Measurements from ENCODE around the gene NECTIN2.

NECTIN2 gene

DNA sequence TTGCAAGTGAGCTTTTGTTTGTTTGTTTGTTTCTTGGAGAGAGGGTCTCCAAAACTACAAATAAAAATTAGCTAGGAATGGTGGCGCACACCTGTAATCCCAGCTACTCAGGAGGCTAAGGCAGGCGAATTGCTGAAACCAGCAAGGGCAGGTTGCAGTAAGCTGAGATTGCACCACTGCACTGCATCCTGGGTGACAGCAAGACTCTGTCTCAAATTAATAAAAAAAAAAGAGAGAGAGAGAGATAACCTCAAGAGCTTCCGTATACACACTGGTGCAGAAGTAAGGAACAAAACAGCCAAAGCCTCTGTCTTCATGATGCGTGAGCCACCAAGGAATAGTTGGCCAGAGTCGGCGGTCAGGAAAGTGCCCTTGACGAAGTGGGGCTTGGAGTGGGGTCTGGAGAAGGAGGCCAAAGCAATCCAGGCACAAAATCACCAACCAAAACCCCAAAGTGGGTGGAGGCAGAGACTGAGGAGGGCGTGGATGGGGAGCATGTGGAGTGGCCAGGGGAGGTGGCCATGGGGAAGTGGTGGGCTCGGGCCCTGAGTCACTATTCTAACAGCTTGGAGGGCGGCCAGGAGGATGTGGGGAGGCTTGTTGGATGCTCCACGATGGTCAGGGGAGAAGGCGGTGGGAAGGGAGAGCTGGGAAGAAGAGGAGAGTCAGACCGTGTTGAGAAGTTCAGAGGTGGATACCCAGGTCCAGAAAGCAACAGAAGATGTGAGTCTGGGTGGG lies 23.8 kb downstream of the NECTIN2 start:
- no peak for DNase-seq (ENCODE audit: low read depth)
- TF ChIP-seq, protein P1, sequence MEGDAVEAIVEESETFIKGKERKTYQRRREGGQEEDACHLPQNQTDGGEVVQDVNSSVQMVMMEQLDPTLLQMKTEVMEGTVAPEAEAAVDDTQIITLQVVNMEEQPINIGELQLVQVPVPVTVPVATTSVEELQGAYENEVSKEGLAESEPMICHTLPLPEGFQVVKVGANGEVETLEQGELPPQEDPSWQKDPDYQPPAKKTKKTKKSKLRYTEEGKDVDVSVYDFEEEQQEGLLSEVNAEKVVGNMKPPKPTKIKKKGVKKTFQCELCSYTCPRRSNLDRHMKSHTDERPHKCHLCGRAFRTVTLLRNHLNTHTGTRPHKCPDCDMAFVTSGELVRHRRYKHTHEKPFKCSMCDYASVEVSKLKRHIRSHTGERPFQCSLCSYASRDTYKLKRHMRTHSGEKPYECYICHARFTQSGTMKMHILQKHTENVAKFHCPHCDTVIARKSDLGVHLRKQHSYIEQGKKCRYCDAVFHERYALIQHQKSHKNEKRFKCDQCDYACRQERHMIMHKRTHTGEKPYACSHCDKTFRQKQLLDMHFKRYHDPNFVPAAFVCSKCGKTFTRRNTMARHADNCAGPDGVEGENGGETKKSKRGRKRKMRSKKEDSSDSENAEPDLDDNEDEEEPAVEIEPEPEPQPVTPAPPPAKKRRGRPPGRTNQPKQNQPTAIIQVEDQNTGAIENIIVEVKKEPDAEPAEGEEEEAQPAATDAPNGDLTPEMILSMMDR (IDR thresholded peaks at IDR 0.05; ENCODE audit: insufficient read depth, low read depth, low read length, missing control alignments), result no peak
- no peak overlapping the region for H3K4me3 ChIP-seq (ENCODE audit: low read depth, low read length)

DNA sequence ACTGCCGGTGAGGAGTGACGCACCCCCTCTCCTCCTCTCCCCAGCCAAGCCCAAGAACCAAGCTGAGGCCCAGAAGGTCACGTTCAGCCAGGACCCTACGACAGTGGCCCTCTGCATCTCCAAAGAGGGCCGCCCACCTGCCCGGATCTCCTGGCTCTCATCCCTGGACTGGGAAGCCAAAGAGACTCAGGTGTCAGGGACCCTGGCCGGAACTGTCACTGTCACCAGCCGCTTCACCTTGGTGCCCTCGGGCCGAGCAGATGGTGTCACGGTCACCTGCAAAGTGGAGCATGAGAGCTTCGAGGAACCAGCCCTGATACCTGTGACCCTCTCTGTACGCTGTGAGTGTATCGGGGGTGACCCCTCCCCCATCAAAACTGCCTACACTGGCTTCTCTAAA lies 25.7 kb downstream of the NECTIN2 start:
- H3K4me3 ChIP-seq (ENCODE audit: low read depth, low read length), result no peak overlapping the region
- TF ChIP-seq, protein P1 (IDR thresholded peaks at IDR 0.05; ENCODE audit: insufficient read depth, low read depth, low read length, missing control alignments), result no peak
- no peak for DNase-seq (ENCODE audit: low read depth)

DNA sequence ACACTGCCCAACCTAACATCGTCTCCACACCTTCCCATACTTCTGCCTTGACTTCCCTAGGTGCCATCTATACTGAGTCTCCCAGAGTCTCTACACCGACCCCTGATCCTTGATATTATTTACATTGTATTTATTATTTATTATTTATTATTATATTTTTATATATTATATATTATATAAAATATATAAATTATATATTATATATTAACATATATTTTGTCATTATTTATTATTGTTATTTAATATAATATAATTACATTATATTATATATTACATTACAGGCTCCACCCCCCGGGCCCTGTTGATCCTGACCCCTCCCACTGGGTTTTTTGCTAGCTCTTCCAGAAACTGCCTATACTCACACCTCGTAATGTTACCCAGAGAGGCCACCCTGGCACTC lies 26.6 kb downstream of the NECTIN2 start:
- H3K4me3 ChIP-seq (ENCODE audit: low read depth, low read length), result no peak overlapping the region
- no peak for DNase-seq (ENCODE audit: low read depth)
- TF ChIP-seq, protein P1 (IDR thresholded peaks at IDR 0.05; ENCODE audit: insufficient read depth, low read depth, low read length, missing control alignments), result no peak

DNA sequence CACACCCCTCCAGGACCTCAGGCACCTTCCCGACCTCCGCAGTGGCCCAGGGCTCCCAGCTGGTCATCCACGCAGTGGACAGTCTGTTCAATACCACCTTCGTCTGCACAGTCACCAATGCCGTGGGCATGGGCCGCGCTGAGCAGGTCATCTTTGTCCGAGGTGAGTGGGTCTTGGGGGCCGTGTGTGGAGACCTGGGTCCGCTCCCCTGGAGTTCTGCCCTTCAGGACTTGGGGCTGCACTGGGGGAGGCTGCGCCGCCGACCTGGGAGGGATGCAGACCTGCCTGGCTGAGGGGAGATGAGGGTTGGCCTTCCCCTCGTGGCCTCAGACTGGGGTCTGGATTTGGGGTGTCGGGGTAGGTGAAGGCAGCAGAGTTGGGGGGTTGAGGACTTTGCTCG lies 28.2 kb downstream of the NECTIN2 start:
- DNase-seq (ENCODE audit: low read depth), result no peak
- TF ChIP-seq, protein P1 (IDR thresholded peaks at IDR 0.05; ENCODE audit: insufficient read depth, low read depth, low read length, missing control alignments), result no peak
- no peak overlapping the region for H3K4me3 ChIP-seq (ENCODE audit: low read depth, low read length)

DNA sequence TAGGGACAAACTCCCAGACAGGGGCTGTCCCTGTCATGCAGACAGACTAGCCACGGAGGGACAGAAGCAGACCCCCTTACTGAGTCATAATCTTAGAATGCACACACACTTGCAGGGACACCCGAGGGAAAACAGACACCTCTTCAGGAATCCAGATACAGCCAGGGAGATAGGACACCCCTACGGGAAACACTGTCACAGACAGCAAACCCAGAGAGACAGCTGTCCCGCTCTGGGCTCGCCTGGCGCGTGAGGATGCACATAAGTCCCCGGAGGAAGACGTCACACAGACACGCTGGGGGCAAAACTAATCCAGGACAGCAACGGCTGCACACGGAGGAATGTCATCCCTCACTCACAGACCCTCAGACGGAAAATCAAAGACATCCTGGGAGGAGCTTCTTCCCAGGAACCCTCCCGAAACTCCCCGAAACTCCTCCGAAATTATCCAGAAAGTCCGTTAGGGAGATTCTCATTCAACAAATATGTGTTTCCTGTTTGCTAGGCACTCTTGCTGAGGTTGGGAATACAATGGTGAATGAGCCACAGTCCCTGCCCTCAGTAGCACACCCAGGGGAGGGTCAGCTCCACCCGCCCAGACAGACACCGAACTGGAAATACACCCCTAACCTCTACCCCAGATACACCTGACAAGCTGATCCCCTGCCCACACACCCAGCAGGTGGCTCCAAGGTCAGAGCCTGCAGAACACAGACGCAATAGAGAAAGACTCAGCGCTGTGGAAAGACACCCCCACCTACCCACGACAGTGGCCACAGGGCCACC lies 29.8 kb downstream of the NECTIN2 start:
- no peak overlapping the region for H3K4me3 ChIP-seq (ENCODE audit: low read depth, low read length)
- TF ChIP-seq, protein P1 (IDR thresholded peaks at IDR 0.05; ENCODE audit: insufficient read depth, low read depth, low read length, missing control alignments), result no peak
- DNase-seq (ENCODE audit: low read depth), result no peak

DNA sequence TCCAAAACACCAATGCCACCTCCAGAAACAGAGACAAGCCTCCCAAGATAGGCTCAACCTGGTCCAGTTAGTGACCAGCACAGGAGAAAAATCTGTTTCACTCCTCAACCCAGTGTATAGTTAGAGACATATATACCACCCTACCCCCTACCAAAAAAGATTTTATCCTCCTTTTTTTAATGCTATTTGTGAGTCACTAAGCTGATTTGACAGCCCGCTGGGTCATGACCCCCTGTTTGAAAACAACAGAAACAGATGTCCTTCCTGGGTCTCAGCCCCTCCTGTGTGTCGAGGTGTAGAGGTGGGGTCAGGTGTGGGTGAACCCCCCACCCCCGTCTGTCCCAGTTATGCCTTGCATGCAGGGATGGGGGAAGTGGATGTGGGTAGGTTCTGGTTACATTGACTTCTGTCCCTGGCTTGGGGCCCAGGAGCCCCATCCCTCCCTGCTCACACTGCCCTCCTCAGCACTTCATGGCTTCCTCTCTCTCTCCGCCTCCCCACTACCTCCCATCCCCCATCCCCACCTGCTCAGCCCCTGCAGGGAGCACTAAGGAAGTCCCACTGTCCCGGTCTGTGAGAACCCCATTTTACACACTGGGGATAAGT lies 30.9 kb downstream of the NECTIN2 start:
- no peak for DNase-seq (ENCODE audit: low read depth)
- no peak overlapping the region for H3K4me3 ChIP-seq (ENCODE audit: low read depth, low read length)
- TF ChIP-seq, protein P1 (IDR thresholded peaks at IDR 0.05; ENCODE audit: insufficient read depth, low read depth, low read length, missing control alignments), result no peak
